GM21390 (cell line): Measurements from ENCODE around the gene SUGT1.
"Not testable (repeated sequence)": the region's sequence is repeated elsewhere in the genome, so short reads cannot be mapped to it uniquely, and the experiment has no call there.

Experiments
- ATAC-seq: cut with Tn5 transposase; IDR thresholded peaks from one replicate; pipeline ENCODE4 v1.9.1; 2021; ENCODE audit not compliant: unreplicated experiment

Gene SUGT1

DNA sequence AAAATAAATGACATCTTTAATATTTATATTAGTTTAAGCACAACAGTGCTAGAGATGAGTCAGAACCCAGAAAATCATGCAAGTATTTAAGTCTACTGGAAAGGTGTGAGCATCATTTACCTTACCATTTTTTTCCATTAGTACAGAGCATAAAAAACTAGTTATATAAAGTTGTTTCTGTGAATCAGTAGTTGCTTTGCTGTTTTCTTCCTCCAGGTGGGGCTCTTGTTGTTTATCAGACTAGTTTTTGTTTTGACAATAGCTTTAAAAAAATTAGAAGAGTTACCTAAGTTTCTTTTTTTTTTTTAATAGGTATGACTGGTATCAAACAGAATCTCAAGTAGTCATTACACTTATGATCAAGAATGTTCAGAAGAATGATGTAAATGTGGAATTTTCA lies 12.7 kb downstream of the SUGT1 start:
- ATAC-seq, result no peak

DNA sequence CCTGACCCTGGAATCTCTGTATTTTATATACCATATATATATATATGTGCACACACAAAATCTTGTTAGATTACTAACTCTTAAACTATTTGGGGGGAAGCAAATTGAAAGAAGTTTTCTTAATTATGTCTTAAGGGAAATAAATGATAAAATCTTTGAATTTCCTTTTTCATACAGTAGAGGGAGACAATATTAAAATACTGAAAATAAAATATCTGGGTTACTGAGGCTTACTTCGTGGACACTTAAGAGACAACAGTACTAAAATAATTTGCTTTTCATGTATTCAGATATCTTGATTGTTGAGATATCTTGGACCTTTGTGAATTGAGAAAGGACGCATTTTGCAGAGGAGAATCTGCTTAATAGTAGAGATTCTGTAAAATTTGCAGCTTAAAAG lies 17.0 kb downstream of the SUGT1 start:
- ATAC-seq, result no peak

DNA sequence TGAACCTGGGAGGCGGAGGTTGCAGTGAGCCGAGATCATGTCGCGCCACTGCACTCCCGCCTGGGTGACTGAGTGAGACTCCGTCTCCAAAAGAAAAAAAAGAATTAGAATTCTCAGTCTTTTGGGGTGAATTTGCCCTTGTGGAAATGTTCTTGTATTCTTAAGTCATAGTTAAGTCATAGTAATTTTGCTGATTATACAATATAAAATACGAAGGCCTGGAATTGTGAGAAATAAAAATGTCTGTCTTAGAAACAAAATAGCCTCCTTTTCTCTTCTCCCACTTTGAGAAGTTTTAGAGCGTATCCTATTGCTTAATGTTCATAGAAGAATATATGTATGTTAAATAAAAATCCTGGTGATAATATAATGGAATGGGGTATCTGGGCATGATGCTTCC lies 18.1 kb downstream of the SUGT1 start:
- ATAC-seq, result no peak

DNA sequence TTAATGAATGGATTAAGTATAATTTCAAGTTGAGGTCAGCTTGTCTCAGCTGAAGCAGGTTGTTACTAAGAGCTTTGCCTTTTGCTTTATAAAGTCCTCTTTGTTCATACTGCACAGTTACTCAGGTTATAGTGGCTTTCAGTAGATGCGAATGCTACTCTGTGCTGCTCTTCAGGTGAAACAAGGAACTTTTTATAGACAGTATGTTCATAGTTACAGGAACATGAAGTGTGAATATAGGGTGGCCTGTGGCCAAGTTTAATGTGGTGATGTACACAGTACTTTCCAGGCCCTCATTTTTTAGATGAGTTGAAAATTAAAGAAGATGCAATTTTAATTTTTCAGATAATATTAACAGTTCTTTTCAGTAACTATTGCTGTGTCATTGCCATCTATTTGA lies 20.8 kb downstream of the SUGT1 start:
- no peak for ATAC-seq

DNA sequence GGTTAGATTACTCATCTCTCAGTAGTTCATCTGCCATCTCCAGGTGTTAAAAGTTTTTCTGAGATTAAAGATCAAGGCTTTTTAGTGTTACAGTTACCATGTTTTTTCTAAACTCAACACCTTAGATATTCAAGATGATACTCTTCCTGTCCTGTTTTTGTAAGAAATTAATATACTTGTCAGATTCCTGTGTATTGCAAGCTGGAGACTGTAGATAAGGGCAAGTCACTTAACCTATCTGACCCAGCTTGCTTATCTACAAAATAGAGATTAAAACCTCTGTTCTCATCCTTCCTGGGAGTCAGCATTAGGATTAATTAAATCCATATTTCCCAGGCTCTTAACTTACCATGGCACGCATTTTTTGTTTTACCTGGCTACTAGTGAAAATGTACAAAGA lies 25.2 kb downstream of the SUGT1 start:
- ATAC-seq, result no peak

DNA sequence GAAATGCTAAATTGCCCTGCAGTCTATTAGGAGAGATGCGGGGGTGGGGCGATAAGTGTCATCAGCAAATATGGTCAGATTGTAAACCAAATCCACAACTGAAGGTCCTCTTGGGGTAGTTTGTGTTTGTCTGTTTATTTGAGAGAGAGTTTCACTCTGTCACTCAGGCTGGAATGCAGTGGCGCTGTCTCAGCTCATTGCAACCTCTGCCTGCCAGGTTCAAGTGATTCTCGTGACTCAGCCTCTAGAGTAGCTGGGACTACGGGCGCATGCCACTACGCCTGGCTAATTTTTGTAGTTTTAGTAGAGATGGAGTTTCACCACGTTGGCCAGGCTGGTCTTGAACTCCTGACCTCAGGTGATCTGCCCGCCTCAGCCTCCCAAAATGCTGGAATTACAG lies 33.2 kb downstream of the SUGT1 start:
- not testable (repeated sequence) for ATAC-seq

DNA sequence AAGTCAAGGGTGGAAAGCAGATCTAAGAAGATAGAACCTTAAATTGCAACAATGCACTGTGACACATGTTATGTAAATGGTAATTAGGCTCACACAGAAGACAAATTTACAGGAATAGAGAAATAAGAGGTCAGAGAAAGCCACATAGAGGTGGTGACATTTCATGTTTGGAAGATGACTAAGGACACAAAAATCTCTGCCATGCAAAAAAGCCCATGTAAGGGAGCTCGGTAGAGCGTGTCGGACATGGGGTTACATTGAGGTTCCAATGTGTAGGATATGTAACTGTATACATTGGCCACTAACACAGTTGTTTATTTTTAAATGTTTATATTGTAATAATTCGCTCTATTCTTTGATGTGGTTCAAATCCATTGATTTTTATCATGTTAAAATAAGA lies 33.7 kb downstream of the SUGT1 start:
- ATAC-seq, result no peak

DNA sequence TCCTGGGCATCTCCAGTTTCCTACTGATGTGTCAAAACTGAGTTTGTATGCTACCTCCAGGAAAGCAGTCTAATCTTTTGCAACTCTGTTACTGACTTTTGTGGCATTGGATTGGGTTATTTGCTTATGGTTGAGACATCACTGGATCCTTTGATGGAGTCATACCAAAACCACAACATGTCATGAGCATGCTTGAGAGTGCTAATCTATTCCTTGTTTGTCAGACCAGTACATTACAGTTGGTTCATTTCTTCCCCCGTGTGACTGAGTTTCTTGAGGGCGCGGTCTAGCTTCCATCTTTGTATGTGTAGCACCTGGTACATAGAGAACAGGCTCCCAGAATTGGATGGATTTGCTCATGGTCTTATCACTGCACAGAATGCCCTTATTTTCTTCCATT lies 43.2 kb downstream of the SUGT1 start:
- peak; percentile 76 for ATAC-seq

DNA sequence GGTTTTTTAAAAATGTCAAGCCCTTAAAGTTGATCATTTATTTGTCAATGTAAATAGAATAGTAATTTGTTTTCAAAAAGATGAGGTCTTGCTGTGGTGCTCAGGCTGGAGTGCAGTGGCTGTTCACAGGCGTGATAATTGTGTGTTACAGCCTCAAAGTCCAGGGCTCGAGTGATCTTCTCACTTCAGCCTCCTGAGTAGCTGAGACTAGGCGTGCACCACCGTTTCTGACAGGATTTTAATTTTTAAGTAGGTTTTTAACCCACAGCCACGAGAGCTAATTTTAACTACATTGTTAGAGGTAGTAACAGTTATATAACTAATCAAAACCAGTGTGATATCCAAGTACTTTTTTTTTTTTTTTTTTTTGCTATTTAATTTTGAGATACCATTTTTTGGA lies 43.9 kb downstream of the SUGT1 start:
- no peak for ATAC-seq

DNA sequence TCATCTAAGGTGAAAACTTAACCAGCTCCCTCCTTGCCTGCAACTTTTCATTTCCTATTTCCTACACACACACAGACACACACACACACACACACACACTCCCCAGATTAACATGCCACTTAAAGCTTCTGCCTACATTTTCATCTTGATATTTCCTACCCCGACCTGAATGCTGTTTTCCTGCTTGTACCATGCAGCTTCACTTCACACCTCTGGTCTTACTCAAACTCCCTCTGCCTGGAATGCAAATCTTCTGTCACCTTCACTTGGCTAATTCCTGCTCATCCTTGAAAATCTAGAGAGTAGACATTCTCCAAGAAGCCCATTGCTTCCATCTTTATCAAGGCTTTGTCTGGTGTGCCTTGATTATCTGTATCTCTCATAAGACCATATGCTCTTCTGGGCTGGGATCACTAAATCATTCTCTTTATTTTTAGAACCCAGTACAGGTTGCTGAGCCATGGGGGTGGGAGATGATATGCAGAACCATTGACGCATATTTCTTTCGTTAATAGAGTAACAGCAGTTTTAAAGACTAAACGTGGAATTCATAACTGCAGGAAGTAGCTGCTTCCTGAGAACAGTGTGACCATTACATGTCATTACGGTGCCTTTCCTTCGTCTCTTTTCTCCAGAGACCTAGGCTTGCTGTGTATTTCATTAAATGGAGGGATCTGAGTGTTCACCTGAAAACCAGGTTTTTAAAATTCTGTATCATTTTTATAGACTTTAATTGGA lies 49.3 kb downstream of the SUGT1 start:
- ATAC-seq, result no peak

DNA sequence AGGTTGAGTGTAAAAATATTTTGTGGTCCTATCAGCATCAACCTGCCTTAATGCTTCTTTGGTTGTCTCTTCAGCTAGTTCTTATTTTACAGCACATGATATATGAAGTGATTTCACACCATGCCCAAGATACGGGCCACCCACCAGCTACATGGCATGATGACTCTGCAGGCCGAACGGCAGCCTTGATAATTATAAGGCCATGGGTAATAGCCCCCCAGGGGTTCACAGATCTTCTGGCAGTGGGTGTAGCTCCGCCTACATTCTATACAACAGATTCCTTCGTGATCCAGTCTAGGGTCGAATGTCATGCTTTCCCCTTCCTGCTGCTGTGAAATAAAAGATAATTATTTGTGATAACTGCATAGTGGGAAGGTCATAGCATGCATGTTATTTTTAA lies 50.8 kb downstream of the SUGT1 start:
- ATAC-seq, result no peak

DNA sequence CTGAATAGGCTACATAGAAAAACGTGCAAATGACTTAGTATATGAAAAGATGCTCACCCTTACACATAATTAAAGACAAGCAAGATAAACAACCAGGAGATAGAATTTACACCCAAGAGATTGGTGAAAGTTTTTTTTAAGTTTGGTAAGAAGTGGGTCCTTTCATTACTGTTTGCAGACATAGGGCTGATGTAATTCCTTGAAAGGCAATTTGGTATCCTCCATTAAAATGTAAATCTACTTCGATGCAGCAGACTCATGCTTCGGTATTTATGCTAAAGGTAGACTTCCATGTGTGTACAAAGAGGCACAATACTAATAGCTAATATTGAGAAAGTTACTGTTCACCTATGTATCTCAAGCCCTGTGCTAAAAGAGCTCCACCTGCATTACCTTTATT lies 53.4 kb downstream of the SUGT1 start:
- no peak for ATAC-seq

DNA sequence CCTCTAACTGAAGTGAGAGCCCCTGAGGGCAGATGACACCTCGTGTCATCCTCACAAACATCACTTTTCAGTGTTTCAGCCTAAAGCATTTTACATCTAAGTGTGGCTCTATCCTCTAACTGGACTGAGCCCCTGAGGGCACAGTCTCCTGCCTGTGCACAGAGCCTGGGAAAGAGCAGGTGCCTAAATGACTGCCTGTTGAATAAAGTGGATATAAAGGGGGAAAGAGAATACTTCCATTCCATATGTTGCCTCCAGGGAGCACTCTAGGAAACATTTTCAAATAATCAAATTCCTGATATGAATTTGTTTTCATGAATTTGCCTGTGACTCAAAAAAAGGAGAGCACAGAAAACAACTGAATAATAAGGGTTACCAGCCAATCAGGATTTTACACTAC lies 54.7 kb downstream of the SUGT1 start:
- no peak for ATAC-seq

DNA sequence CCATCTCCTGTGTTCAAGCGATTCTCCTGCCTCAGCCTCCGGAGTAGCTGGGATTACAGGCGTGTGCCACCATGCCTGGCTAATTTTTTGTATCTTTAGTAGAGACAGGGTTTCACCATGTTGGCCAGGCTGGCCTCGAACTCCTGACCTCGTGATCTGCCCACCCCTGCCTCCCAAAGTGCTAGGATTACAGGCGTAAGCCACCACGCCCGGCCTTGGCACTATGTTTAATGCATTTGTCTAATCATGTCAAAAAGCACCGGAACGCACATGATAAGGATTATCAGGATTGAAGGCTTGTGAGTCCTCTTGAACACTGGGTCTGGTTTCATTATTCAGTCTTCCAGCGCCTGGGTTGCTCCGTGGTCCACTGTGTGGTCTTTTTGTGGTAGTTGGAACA lies 55.6 kb downstream of the SUGT1 start:
- not testable (repeated sequence) for ATAC-seq

DNA sequence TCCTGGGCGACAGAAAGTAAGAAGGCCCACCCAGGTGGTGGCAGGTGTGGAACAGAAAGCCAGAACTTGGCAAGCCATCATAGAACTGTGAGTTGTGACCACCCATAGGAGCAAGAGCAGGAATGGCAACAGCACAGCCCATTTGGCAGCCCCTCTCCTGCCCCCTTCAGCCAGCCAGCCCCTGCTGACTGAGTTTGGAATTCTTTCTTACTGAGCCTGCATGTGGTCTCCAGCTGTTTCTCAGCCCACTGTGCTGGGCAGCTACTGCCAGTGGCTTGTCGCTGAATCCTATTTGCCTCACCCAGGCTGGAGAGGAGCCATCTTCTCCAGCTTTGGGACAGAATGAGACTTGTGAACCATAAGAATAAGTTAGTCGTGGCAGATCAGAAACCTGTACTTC lies 58.6 kb downstream of the SUGT1 start:
- ATAC-seq, result no peak

DNA sequence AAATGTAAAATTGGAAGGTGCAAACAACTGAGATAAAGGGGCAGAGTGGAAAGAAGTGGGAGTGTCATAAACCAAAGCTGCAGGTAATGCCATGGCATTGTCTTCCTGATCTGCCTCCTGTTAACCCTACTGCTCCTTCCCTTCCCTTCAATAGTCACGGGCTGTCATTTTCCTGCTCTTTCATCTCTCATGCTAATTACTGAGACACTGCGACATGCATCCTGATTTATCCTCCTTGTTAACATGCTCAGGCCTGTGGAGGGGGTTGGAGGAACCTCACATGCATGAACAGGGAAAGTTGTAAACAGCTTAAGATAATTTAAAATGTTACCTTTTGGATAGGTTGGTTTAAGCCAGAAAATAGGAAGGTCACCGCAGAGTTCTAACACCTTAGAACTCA lies 59.7 kb downstream of the SUGT1 start:
- ATAC-seq, result no peak

DNA sequence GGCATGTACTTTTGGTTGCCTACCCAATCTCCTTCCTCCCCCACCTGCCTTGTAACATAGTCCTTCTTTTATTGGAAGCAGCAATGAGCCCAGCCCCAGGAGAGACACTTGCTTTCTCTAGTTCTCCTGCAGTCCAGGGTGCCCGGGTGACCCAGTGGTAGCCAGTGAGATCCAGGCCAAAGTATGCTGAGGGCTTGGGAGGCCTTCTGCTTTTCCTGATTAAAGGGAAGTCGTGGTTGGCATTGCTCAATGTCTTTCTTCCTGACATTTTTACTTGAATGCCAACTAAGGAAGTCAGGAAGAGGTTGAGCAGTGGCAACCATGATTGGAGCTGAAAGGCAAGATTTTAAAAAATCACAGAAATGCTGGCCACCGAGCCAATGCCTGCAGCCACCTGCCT lies 61.3 kb downstream of the SUGT1 start:
- ATAC-seq, result no peak

DNA sequence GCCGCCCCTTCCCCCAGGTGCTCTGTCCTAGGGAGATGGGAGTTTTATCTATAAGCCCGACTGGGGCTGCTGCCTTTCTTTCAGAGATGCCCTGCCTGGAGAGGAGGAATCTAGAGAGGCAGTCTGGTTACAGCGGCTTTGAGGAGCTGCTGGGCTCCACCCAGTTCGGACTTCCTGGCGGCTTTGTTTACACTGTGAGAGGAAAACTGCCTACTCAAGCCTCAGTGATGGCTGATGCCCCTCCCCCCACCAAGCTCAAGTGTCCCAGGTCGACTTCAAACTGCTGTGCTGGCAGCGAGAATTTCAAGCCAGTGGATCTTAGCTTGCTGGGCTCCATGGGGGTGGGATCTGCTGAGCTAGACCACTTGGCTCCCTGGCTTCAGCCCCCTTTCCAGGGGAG lies 68.3 kb downstream of the SUGT1 start:
- not testable (repeated sequence) for ATAC-seq

DNA sequence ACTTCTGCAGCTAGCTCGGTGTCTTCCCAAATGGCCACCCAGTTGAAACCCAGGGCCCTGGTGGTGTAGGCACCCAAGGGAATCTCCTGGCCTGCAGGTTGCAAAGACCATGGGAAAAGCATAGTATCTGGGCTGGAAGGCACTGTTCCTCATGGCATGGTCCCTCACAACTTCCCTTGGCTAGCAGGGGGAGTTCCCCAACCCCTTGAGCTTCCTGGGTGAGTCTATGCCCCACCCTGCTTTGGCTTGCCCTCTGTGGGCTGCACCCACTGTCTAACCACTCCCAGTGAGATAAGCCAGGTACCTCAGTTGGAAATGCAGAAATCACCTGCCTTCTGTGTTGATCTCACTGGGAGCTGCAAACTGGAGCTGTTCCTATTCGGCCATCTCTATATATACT lies 68.7 kb downstream of the SUGT1 start:
- ATAC-seq, result not testable (repeated sequence)

DNA sequence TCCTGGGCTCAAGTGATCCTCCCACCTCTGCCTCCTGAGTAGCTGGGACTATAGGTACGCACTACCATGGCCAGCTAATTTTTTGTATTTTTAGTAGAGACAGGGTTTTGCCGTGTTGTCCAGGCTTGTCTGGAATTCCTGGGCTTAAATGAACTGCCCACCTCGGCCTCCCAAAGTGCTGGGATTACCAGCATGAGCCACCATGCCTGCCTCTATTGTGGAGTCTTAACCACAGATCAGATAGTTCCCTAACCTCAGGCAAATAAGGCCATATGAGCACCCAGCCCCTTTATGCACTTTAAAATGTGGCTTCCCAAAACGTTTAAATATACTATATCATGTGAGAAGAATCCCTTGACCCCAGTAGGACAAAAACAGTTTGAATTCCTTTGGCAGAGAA lies 70.5 kb downstream of the SUGT1 start:
- ATAC-seq, result no peak

DNA sequence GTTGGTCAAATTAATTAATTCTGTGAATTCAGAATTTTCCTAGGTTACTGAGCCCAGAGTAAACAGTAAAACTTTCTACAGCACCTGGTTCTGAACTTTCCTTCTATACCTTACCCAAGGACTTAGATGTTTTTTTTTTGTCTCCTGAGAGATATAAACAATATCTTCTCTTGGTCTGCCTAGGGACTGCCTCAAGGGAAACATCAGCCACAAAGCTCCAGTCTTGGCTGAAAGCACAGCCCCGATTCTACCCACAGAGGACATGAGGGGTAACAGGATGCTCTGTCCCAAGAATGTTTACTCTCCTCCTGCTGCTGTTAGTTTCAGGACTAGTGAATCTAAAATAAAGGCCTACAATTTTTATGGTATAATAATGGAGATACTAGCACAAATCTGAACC lies 72.7 kb downstream of the SUGT1 start:
- no peak for ATAC-seq

DNA sequence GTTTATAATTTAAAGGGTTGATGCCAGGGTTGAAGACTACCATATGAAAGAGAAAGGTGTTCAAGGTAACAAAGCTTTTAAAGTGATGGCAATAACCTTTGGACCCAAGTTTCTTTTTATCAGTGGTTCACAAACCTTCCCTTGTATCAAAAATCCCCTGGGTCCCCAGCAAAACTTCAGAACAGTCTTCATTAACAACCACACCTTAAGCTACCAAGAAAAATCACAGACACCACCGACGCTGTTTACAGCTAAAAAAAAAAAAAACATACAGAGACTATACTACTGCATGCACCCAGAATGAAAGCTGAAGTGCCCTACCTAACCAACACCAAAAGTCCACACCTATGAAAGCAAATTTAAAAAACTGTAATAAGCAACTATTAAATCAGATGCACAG lies 73.6 kb downstream of the SUGT1 start:
- ATAC-seq, result no peak

DNA sequence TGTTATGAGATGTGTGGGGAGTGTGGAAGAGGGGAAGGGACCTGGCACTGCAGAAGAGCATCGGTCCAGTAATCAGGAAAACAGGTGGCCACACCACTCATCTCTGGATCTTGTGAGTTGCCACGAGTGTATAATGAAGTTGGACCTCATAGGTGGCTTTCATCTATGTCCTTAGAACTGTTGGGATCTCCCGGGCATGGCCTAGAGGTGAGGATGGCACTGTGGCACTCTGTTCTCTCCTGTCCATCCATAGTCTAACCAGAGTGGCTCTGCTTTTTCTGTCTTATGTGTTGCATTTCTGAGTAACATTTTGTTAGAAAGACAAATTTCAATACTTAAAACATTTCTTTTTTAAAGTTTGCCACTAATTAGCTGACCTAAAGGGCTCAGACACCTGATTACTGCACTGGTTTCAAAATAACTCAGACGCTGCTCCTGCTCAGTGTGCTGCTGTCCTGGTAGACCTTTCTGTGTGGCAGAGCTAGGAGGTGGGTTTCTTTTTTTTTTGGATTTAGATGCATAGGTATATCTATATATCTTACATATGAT lies 81.5 kb downstream of the SUGT1 start:
- no peak for ATAC-seq
